ENCODE data around the gene SLC45A3. TPM values are rescaled to one million over a fixed set of nuclear protein-coding genes. Genes with fewer than 3 reads are reported as not detected.

SLC45A3 gene
- total and polyA plus RNA-seq, 4 donors, result 5.3 to 9.9 (median 5.7) TPM

GRCh38 chr1:205615789-205616188, 64.5 kb downstream of the SLC45A3 start:
- H3K4me1 ChIP-seq (ENCODE audit: control insufficient read depth in 4 of 4, insufficient read depth in 4 of 4, low read length in 3 of 4), result peaks cover 7 to 14% (median 10%) of the 10 kb centered on the region in 4 donors
- no peak overlapping the region for H3K27ac ChIP-seq (ENCODE audit: low read depth in 1 of 2, low read length in 2 of 2)
- peaks cover 4 to 41% (median 32%) of the 10 kb centered on the region in 4 donors for H3K36me3 ChIP-seq (ENCODE audit: control insufficient read depth in 4 of 4, insufficient read depth in 3 of 4, low read depth in 1 of 4, low read length in 3 of 4)
- no peak overlapping the region for H3K9ac ChIP-seq (ENCODE audit: low read depth in 1 of 2, low read length in 2 of 2)
- DNase-seq (ENCODE audit: low spot score), result no peak
- no peaks in the 10 kb centered on the region for H3K9me3 ChIP-seq (ENCODE audit: control insufficient read depth in 4 of 4, low read length in 3 of 4)
- H3K27me3 ChIP-seq (ENCODE audit: control insufficient read depth in 4 of 4, insufficient read depth in 4 of 4, low read length in 3 of 4), result no peaks in the 10 kb centered on the region
- WGBS, result 81% methylated on average over 1 of the region's 1 CpG
- no peak overlapping the region for H3K4me3 ChIP-seq (ENCODE audit: low read depth in 1 of 3, low read length in 3 of 3)
- no peak for TF ChIP-seq RAD21 (IDR thresholded peaks at IDR 0.05)
- TF ChIP-seq SP1 (IDR thresholded peaks at IDR 0.05), result no peak
- TF ChIP-seq EGR1 (IDR thresholded peaks at IDR 0.05; ENCODE audit: low read depth in 2 of 2), result no peak
- TF ChIP-seq JUND (IDR thresholded peaks at IDR 0.05), result no peak
- no peak for TF ChIP-seq FOXA1 (IDR thresholded peaks at IDR 0.05)
- TF ChIP-seq HNF4G (IDR thresholded peaks at IDR 0.05), result no peak
- no peak for TF ChIP-seq NR2F2 (IDR thresholded peaks at IDR 0.05)
- TF ChIP-seq REST (IDR thresholded peaks at IDR 0.05), result no peak
- no peak for TF ChIP-seq ATF3 (IDR thresholded peaks at IDR 0.05)
- TF ChIP-seq RXRA (IDR thresholded peaks at IDR 0.05), result no peak
- TF ChIP-seq TAF1 (conservative IDR thresholded peaks at IDR 0.05), result no peak
- TF ChIP-seq FOXA2 (IDR thresholded peaks at IDR 0.05), result no peak
- TF ChIP-seq, protein P1, sequence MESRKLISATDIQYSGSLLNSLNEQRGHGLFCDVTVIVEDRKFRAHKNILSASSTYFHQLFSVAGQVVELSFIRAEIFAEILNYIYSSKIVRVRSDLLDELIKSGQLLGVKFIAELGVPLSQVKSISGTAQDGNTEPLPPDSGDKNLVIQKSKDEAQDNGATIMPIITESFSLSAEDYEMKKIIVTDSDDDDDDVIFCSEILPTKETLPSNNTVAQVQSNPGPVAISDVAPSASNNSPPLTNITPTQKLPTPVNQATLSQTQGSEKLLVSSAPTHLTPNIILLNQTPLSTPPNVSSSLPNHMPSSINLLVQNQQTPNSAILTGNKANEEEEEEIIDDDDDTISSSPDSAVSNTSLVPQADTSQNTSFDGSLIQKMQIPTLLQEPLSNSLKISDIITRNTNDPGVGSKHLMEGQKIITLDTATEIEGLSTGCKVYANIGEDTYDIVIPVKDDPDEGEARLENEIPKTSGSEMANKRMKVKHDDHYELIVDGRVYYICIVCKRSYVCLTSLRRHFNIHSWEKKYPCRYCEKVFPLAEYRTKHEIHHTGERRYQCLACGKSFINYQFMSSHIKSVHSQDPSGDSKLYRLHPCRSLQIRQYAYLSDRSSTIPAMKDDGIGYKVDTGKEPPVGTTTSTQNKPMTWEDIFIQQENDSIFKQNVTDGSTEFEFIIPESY (IDR thresholded peaks at IDR 0.05), result no peak
- TF ChIP-seq YY1 (IDR thresholded peaks at IDR 0.05), result no peak
- TF ChIP-seq, protein P2, sequence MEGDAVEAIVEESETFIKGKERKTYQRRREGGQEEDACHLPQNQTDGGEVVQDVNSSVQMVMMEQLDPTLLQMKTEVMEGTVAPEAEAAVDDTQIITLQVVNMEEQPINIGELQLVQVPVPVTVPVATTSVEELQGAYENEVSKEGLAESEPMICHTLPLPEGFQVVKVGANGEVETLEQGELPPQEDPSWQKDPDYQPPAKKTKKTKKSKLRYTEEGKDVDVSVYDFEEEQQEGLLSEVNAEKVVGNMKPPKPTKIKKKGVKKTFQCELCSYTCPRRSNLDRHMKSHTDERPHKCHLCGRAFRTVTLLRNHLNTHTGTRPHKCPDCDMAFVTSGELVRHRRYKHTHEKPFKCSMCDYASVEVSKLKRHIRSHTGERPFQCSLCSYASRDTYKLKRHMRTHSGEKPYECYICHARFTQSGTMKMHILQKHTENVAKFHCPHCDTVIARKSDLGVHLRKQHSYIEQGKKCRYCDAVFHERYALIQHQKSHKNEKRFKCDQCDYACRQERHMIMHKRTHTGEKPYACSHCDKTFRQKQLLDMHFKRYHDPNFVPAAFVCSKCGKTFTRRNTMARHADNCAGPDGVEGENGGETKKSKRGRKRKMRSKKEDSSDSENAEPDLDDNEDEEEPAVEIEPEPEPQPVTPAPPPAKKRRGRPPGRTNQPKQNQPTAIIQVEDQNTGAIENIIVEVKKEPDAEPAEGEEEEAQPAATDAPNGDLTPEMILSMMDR (IDR thresholded peaks at IDR 0.05; ENCODE audit: low read depth, low read length, missing input control), result no peak
- no peak for TF ChIP-seq HNF4A (conservative IDR thresholded peaks at IDR 0.05)
- no peak for TF ChIP-seq MAX (IDR thresholded peaks at IDR 0.05)
- TF ChIP-seq GABPA (IDR thresholded peaks at IDR 0.05 in 1 of 2, conservative IDR thresholded peaks at IDR 0.05 in 1 of 2), result no peak

Measured in liver (tissue), 9 donors.